ENCODE measurements around the gene FAN1. TPM values are rescaled to one million over a fixed set of nuclear protein-coding genes. Genes with fewer than 3 reads are reported as not detected.

FAN1 gene
- polyA plus RNA-seq, 1 of the 3 experiments (the other 2 are of a cell fraction) = 5.7 TPM

DNA sequence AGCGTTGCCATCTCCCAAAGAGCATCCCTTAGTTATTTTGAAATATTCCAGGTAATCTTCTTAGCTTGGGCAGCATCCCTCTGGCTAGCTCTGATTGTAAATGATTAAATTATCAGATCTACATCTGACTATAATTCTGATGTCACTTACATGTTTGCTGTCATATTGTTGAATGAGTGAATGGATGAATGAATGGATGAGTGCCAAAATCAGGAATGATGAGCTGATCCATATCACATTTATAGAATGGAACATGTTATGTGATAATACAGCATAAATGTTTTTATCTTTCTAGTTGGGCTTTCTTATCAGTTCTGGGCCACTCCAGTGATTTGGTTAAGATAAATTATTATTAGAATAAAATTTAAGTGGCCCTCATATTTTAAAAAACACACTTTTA lies 14.0 kb downstream of the FAN1 start:
- H3K79me2 ChIP-seq (ENCODE audit: insufficient read depth) = no peaks in the 10 kb centered on the region
- H3K4me2 ChIP-seq = no peak overlapping the region
- no peak for DNase-seq
- H3K36me3 ChIP-seq (replicated peaks in 1 of 2; ENCODE audit: control insufficient read depth in 1 of 2, insufficient read depth in 2 of 2, low read length in 1 of 2) = peaks cover 55% of the 10 kb centered on the region in 2 experiments
- no peak overlapping the region for H3K9ac ChIP-seq
- no peak overlapping the region for H2AFZ ChIP-seq (ENCODE audit: low read depth)
- no peaks in the 10 kb centered on the region for H3K27me3 ChIP-seq (ENCODE audit: insufficient read depth)
- WGBS (ENCODE audit: low lambda C conversion rate) = 68% methylated on average over 1 of the region's 1 CpG
- no peak overlapping the region for H3K4me3 ChIP-seq (ENCODE audit: low read depth in 2 of 2, low read length in 1 of 2)
- no peak overlapping the region for H3K27ac ChIP-seq (ENCODE audit: low read depth in 2 of 2, low read length in 1 of 2)
- H3K4me1 ChIP-seq (ENCODE audit: control insufficient read depth in 1 of 2, insufficient read depth in 2 of 2, low read depth in 1 of 2, low read length in 1 of 2) = peaks cover 0 to 29% of the 10 kb centered on the region in 2 experiments; a peak in 2 of 4 replicates
- TF ChIP-seq PBX3 (IDR thresholded peaks at IDR 0.05) (no peak), RCOR1 (IDR thresholded peaks at IDR 0.05; ENCODE audit: low read length) (peak; percentile 10; the same call in 1 of the 2 replicates), RXRA (IDR thresholded peaks at IDR 0.05; ENCODE audit: borderline replicate concordance, low read depth) (no peak), FOSL2 (IDR thresholded peaks at IDR 0.05; ENCODE audit: borderline replicate concordance, low read depth) (no peak), EZH2phosphoT487 (IDR thresholded peaks at IDR 0.05; ENCODE audit: borderline replicate concordance, low read depth) (no peak), RFX5 (IDR thresholded peaks at IDR 0.05; ENCODE audit: low read length) (no peak), TEAD4 (IDR thresholded peaks at IDR 0.05; ENCODE audit: borderline replicate concordance, insufficient read depth) (no peak), NFIC (IDR thresholded peaks at IDR 0.05; ENCODE audit: borderline replicate concordance) (no peak), SIN3A (IDR thresholded peaks at IDR 0.05; ENCODE audit: borderline replicate concordance, low read depth, low read length) (no peak), FOXM1 (IDR thresholded peaks at IDR 0.05; ENCODE audit: low read depth) (no peak), EP300 (IDR thresholded peaks at IDR 0.05; ENCODE audit: borderline replicate concordance in 1 of 2, low read depth in 1 of 2, low read length in 1 of 2) (peak in 1 of 2 experiments; percentile 55; a peak in 1 of 4 replicates), YY1 (IDR thresholded peaks at IDR 0.05; ENCODE audit: low read depth) (no peak), JUND (IDR thresholded peaks at IDR 0.05) (no peak), GATA2 (CRISPR knock-in tag; IDR thresholded peaks at IDR 0.05) (peak; percentile 72), RAD21 (IDR thresholded peaks at IDR 0.05; ENCODE audit: low read length) (no peak)
- TF ChIP-seq, protein P1, sequence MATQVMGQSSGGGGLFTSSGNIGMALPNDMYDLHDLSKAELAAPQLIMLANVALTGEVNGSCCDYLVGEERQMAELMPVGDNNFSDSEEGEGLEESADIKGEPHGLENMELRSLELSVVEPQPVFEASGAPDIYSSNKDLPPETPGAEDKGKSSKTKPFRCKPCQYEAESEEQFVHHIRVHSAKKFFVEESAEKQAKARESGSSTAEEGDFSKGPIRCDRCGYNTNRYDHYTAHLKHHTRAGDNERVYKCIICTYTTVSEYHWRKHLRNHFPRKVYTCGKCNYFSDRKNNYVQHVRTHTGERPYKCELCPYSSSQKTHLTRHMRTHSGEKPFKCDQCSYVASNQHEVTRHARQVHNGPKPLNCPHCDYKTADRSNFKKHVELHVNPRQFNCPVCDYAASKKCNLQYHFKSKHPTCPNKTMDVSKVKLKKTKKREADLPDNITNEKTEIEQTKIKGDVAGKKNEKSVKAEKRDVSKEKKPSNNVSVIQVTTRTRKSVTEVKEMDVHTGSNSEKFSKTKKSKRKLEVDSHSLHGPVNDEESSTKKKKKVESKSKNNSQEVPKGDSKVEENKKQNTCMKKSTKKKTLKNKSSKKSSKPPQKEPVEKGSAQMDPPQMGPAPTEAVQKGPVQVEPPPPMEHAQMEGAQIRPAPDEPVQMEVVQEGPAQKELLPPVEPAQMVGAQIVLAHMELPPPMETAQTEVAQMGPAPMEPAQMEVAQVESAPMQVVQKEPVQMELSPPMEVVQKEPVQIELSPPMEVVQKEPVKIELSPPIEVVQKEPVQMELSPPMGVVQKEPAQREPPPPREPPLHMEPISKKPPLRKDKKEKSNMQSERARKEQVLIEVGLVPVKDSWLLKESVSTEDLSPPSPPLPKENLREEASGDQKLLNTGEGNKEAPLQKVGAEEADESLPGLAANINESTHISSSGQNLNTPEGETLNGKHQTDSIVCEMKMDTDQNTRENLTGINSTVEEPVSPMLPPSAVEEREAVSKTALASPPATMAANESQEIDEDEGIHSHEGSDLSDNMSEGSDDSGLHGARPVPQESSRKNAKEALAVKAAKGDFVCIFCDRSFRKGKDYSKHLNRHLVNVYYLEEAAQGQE (IDR thresholded peaks at IDR 0.05; ENCODE audit: low read depth, low read length) = no peak
- ChIA-PET POLR2A (no interaction called here), CTCF (interaction anchor here (1.1 to 1.5 kb wide), 5 partner anchors 15 to 571 kb away, joined by 3 to 6 read pairs (median 4); no protein-coding TSS in a partner anchor)
- H4K20me1 ChIP-seq (ENCODE audit: insufficient read depth) = no peaks in the 10 kb centered on the region
- no peaks in the 10 kb centered on the region for H3F3A ChIP-seq (replicated peaks; ENCODE audit: insufficient read depth)
- H3K9me2 ChIP-seq = no peaks in the 10 kb centered on the region
- no peaks in the 10 kb centered on the region for H3K9me3 ChIP-seq
